ENCODE measurements around the gene SMAD6.

DNA sequence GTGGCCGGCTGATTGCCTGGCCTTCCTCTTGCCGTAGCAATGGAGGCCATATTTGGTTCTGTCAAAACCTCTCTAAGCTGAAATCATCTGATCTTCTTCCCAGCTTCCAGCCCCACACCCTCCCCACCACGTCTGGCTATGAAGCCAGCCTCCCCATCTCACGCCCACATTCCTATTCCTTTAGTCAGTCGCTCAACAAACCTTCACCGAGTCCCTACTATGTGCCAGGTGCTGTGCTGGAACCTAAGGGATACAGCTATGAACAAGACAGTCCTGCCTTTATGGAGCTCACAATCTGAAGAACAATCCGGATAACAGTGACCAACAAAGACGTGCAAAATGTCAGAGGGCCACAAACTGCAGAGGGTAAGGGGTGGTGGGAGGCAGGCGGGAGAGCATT lies 31.9 kb upstream of the SMAD6 start:
- TF ChIP-seq POLR2A (IDR thresholded peaks at IDR 0.05), result no peak
- TF ChIP-seq, protein P1, sequence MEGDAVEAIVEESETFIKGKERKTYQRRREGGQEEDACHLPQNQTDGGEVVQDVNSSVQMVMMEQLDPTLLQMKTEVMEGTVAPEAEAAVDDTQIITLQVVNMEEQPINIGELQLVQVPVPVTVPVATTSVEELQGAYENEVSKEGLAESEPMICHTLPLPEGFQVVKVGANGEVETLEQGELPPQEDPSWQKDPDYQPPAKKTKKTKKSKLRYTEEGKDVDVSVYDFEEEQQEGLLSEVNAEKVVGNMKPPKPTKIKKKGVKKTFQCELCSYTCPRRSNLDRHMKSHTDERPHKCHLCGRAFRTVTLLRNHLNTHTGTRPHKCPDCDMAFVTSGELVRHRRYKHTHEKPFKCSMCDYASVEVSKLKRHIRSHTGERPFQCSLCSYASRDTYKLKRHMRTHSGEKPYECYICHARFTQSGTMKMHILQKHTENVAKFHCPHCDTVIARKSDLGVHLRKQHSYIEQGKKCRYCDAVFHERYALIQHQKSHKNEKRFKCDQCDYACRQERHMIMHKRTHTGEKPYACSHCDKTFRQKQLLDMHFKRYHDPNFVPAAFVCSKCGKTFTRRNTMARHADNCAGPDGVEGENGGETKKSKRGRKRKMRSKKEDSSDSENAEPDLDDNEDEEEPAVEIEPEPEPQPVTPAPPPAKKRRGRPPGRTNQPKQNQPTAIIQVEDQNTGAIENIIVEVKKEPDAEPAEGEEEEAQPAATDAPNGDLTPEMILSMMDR (IDR thresholded peaks at IDR 0.05), result no peak

All from right lobe of liver (tissue), 4 donors.